Peyer's patch (tissue), 4 donors: Measurements from ENCODE around the gene GFOD2.

Experiments
- CTCF ChIP-seq, 6 experiments: fragments of 450-650 bp in 4 of 6; fragments of 200-600 bp in 2 of 6; sonication (generic) in 1 of 6; IDR thresholded peaks; one replicate each; pipeline ENCODE4 v1.5.1; 2017 to 2019; ENCODE audit warnings: antibody characterized with exemption in 6 of 6, mild to moderate bottlenecking in 3 of 6, moderate library complexity in 1 of 6
- POLR2A ChIP-seq, 2 donors: fragments of 450-650 bp; IDR thresholded peaks; one replicate each; pipeline ENCODE4 v1.5.1; 2017; ENCODE audit warnings: antibody characterized with exemption in 2 of 2, mild to moderate bottlenecking in 2 of 2, moderate library complexity in 2 of 2

- no peak for TF ChIP-seq CTCF (IDR thresholded peaks at IDR 0.05)
- TF ChIP-seq POLR2A (IDR thresholded peaks at IDR 0.05): no peak
Observed at GRCh38 chr16:67714522-67714921, 4.6 kb downstream of the GFOD2 start.
